GM18505 (cell line): ENCODE measurements around the gene HMG20A.

Source experiments
- ATAC-seq: cut with Tn5 transposase; IDR thresholded peaks from one replicate; pipeline ENCODE4 v1.9.1; 2021; ENCODE audit not compliant: unreplicated experiment
- POLR2A ChIP-seq: IDR thresholded peaks from 4 replicates; pipeline ENCODE4 v1.6.1; 2011; ENCODE audit warnings: borderline replicate concordance; ENCODE audit not compliant: insufficient read depth, insufficient read length; ENCODE audit errors: extremely low read depth

Gene HMG20A

GRCh38 chr15:77413699-77414349 is 6.9 kb upstream of the HMG20A start:
- no peak for ATAC-seq
- TF ChIP-seq POLR2A = no peak

- TF ChIP-seq POLR2A = no peak
- no peak for ATAC-seq
Observed at GRCh38 chr15:77414789-77415442, 5.8 kb upstream of the HMG20A start.

DNA sequence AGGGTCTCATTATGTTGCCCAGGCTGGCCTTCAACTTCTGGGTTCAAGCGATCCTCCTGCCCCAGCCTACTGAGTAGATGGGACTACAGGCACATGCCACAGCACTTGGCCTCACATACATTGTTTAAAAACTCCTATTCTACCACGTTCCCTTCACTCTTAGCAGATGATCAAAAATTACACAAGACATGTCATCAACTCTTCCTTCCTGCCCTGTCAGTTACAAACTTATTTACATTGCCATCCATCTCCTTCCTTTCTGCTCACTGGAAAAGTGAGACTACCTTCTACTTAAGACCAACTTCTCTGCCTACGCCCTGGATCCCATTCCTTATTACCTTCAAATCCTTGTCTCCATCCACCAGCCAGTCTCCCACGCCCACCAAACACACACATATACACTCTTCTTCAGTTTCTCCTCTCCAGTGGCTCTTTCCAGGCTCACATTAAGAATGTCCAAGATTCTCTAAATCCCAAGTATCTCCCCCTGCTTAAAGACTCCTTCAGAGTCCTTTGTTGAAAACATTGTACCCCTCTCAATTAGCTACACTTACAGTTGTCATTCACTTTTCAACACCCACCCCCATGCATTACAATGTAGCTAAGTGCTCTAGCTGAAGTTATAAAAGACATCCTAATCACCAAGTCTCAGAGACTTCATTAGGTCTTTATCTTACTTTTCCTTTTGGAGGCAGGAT is 5.1 kb upstream of the HMG20A start:
- no peak for ATAC-seq
- TF ChIP-seq POLR2A = no peak

- TF ChIP-seq POLR2A = no peak
- ATAC-seq = no peak
Observed at GRCh38 chr15:77416148-77416455, 4.6 kb upstream of the HMG20A start.

DNA sequence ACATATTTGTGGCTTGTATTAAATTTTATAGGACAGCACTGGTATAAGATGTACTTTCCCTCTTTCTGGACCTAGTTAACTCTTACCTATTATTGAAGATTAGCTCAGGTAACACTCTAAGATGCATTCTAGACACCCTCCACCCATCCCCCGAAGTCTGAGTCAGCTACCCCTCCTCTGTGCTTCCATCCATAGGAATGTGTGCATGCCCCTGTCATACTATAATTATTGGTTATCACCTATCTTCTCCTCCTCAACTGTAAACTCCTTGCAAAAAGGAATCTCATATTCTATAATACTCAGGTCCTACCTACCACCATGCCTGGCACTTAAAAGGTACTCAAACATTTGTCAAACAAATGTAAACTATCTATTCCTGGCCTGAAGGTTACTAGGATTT is 3.7 kb upstream of the HMG20A start:
- no peak for TF ChIP-seq POLR2A
- ATAC-seq = no peak

- TF ChIP-seq POLR2A = no peak
- no peak for ATAC-seq
Observed at GRCh38 chr15:77417602-77418001, 3.1 kb upstream of the HMG20A start.

- ATAC-seq = no peak
- TF ChIP-seq POLR2A = no peak
Observed at GRCh38 chr15:77418391-77418965, 2.2 kb upstream of the HMG20A start.

- no peak for TF ChIP-seq POLR2A
- ATAC-seq = peak; percentile 33
Observed at GRCh38 chr15:77418966-77419835, 1.5 kb upstream of the HMG20A start.

DNA sequence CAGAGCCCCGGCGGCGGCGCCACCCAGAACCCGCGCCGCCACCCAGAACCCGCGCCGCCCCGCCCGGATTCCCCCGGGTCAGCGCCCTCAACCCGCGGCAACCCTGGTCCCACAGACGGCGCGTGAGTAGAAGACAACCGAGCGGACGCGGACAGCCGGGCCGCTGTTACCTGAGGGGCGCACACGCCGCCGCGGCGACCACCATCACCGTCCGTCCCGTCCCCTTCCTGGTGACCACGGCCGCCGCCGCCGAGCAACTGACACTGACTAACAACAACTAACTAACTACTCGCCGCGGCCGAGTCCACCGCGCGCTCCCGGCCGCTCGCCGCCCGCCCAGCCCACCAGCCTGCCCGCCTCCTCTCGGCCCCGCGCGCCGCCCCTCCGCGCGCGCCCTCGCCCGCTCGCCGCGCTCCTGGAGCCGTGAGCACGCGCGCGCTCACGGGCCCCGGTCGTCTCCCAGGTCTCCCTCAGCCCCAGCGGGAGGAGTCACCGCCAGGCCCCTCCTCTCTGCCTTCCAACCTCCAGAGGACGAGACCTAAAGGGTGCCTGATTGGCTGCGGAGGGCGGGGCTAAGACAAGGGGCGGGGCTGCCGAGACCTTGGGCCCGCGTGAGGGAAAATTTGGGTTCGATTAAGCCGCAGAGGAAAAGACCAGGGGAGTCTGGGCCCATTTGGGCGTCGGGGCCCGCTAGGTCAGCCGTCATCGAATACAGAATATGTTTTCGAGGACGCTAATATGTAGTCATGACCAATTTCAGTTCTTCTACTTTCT is 665 bp upstream of the HMG20A start, which contains the start of gene PEAK1:
Gene PEAK1, minus strand, starts transcription at position 269 of the 774 bp plus-strand sequence. CDS start 238,178 bp downstream, outside the sequence.
- peak; percentile 89 for ATAC-seq
- TF ChIP-seq POLR2A = peak; percentile 69

GRCh38 chr15:77421370-77421700 is 647 bp downstream of the HMG20A start:
- no peak for ATAC-seq
- no peak for TF ChIP-seq POLR2A

- no peak for TF ChIP-seq POLR2A
- ATAC-seq = no peak
Observed at GRCh38 chr15:77425104-77425503, 4.4 kb downstream of the HMG20A start.

GRCh38 chr15:77426377-77426776 is 5.7 kb downstream of the HMG20A start:
- ATAC-seq = no peak
- TF ChIP-seq POLR2A = no peak

GRCh38 chr15:77426871-77427270 is 6.2 kb downstream of the HMG20A start:
- TF ChIP-seq POLR2A = no peak
- no peak for ATAC-seq

DNA sequence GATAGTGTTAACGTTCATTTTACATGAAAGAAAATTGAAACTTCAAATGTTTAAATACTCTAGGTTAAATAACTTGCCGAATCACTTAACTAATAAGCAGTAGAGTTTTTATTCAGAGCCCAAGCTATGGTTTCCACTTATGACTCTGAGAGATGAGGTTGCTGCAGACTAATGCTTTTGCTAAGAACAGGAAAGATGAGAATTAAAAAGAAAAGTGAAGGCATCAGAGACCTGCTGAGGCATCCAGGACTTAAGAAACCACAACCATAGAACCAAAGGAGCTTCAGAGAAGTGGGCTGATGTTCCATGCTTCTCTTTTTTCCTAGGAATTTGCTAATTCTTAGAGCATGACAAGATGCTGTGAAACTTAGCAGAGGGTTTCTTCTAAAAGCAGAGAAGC is 9.5 kb downstream of the HMG20A start:
- no peak for TF ChIP-seq POLR2A
- ATAC-seq = no peak
